OCI-LY7 (cell line): ENCODE measurements around the gene TMEM72.

ENCODE experiments used
- EZH2phosphoT487 ChIP-seq: fragments of 200-600 bp; sonication (generic); IDR thresholded peaks from 2 replicates; pipeline ENCODE4 v1.6.1; 2018; ENCODE audit warnings: low read depth, borderline replicate concordance, mild to moderate bottlenecking, mixed run types, antibody characterized with exemption, low read length, moderate library complexity, mixed read lengths
- TF ChIP-seq, protein P1 (sequence below): fragments of 200-600 bp; sonication (generic); conservative IDR thresholded peaks from 2 replicates; pipeline ENCODE4 v1.5.1; 2014; ENCODE audit warnings: mild to moderate bottlenecking, antibody characterized with exemption, low read length, moderate library complexity, mixed read lengths

DNA sequence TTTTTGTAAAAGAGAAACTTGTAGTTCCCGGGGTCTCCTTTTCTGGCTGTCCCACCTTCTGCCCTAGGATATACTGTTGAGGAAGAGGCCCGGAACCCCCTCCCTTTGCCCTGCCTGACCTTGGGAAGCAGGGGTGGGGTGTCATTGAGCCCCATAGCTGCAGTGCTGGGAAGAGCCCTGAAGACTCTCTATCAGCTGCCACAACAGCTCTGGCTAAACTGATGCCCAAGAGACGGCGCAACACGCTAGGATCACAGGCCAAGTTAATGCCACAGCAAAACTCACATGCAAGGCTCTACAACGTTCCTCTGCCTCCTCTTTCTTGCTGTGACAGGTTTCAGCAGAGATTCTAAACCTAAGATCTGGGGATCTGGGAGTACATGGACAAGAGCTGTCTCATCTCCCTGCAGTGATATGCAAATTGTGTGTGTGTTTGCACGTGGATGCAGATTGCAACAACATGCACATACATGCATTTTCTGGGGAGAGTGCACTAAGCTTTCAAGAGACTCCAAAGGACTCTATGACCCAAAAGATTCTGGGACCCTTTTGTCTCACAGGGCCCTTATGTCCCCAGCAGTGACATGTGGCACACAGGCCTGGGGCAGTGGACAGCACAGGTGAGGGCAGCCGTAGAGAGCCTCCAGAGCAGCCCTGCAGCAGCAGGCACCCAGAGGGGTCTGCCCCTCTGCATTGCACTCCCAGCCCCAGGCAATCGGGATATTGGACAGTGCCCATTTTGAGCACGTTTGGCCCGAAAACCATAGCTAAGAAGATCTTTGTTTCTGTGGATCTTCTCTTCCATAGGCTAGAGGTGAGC lies 51.0 kb downstream of the TMEM72 start:
- TF ChIP-seq, protein P1, sequence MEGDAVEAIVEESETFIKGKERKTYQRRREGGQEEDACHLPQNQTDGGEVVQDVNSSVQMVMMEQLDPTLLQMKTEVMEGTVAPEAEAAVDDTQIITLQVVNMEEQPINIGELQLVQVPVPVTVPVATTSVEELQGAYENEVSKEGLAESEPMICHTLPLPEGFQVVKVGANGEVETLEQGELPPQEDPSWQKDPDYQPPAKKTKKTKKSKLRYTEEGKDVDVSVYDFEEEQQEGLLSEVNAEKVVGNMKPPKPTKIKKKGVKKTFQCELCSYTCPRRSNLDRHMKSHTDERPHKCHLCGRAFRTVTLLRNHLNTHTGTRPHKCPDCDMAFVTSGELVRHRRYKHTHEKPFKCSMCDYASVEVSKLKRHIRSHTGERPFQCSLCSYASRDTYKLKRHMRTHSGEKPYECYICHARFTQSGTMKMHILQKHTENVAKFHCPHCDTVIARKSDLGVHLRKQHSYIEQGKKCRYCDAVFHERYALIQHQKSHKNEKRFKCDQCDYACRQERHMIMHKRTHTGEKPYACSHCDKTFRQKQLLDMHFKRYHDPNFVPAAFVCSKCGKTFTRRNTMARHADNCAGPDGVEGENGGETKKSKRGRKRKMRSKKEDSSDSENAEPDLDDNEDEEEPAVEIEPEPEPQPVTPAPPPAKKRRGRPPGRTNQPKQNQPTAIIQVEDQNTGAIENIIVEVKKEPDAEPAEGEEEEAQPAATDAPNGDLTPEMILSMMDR: no peak
- TF ChIP-seq EZH2phosphoT487: no peak
